ENCODE results near the gene ZBTB9.
"Not testable (repeated sequence)": the region's sequence is repeated elsewhere in the genome, so short reads cannot be mapped to it uniquely, and the experiment has no call there.

The ZBTB9 gene

DNA sequence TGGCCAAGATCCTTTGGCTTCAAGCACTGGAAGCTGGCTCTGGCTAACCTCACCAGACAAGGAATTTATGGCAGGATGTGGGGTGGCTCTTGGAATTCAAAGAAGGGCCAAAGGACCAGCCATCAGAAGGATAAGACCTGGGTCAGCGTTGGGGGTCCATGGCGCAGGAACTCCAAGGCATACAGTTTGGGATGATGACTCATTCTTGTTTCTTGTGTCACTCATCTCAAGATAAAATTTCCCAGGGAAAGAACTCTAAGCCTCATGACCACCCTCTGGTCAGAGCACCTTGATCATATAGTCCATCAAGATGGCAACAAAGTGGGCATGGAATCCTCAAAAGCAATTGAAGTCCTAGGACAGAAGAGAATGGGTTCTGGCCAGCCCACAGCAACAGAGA, 4.8 kb downstream of the ZBTB9 start:
- no peak for DNase-seq (ENCODE audit: low read depth in 2 of 2, low spot score in 1 of 2)

DNA sequence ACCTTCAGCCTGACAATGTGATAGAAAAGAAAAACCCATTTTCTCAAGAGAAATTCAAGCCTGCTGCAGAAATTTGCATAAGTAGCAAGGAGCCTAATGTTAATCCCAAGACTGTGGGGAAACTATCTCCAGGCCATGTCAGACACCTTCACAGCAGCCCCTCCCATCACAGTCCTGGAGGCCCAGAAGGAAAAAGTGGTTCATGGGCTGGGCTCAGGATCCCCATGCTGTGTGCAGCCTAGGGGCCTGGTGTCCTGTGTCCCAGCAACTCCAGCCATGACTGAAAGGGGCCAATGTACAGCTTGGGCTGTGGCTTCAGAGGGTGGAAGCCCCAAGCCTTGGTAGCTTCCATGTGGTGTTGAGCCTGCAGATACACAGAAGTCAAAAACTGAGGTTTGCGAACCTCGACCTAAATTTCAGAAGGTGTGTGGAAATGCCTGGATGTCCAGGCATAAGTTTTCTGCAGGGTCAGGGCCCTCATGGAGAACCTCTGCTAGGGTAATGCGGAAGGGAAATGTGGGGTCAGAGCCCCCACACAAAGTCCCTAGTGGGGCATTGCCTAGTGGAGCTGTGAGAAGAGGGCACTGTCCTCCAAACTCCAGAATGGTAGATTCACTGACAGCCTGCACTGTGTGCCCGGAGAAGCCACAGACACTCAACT, 11.8 kb downstream of the ZBTB9 start:
- DNase-seq (ENCODE audit: low read depth in 2 of 2, low spot score in 1 of 2): no peak

DNA sequence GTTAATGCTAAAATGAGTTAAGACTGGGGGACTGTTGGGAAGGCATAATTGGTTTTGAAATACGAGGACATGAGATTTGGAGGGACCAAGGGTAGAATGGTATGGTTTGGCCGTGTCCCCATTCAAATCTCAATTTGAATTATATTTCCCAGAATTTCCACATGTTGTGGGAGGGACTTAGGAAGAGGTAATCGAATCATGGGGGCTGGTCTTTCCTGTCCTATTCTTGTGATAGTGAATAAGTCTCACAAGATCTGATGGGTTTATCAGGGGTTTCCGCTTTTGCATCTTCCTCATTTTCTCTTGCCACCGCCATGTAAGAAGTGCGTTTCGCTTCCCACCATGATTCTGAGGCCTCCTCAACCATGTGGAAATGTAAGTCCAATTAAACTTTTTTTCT, 12.7 kb downstream of the ZBTB9 start:
- no peak for DNase-seq (ENCODE audit: low read depth in 2 of 2, low spot score in 1 of 2)

DNA sequence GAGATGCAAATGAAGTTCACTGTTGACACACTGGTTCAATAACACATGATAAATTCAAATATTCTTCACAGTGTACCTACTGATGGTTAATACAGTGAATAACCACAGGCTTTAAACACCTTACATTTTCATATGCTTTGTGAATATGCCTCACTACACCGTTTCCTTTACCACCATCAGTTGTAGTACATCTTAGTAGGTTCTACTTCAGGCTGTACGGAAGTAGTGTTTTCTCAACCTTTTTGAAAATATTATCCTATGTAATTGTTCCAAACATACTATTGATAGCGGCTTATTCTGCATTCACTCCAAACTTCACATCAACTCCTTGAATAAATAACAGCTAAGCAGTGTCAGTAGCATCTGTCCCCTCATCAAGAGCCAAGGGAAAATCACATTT, 15.3 kb downstream of the ZBTB9 start:
- no peak for DNase-seq (ENCODE audit: low read depth in 2 of 2, low spot score in 1 of 2)

DNA sequence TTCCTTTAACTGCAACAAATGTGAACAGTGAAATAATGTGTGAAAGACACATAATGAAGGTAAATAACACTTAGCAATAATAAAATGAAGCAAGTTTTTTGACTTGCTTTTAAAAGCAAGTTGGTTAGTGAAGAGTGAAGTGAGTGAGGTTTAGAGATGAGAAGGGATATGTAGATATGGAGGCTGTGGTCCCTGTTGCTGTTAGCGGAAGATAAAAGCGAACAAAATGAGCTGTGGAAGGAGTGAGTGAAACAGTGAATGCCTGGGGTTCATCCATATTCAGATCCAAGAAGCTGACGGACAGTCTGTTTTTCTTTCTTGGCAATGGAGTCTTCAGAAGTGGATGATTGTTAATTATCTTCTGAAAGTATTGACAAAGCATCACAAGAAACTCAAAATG, 23.5 kb downstream of the ZBTB9 start:
- no peak for DNase-seq (ENCODE audit: low read depth in 2 of 2, low spot score in 1 of 2)

DNA sequence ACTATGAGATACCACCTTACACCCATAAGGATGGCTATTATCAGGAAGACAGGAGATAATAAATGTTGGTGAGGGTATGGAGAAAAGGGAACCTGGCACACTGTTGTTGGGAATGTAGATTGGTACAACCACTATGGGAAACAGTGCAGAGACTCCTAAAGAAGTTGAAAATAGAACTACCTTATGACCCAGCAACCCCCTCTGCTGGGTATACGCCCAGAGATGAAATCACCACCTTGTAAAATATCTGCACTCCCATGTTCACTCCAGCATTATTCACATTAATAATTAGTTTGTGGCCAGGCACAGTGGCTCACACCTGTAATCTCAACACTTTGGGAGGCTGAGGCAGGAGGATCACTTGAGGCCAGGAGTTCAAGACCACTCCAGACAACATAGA, 26.8 kb downstream of the ZBTB9 start:
- no peak for DNase-seq (ENCODE audit: low read depth in 2 of 2, low spot score in 1 of 2)

DNA sequence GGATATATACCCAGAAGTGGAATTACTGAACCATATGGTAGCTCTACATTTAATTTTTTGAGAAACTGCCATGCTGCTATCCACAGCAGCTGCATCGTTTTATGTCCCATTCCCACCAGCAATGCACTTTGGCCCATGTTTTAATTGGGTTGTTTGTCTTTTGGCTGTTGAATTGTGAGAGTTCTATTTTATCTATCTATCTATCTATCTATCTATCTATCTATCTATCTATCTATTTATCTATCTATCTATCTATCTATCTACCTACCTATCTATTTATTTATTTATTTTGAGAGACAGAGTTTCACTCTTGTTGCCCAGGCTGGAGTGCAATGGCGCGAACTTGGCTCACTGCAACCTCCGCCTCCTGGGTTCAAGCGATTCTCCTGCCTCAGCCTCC, 28.2 kb downstream of the ZBTB9 start:
- DNase-seq (ENCODE audit: low read depth in 2 of 2, low spot score in 1 of 2): not testable (repeated sequence)

GRCh38 chr6:33483678-33484077, 29.3 kb downstream of the ZBTB9 start:
- DNase-seq (ENCODE audit: low read depth in 2 of 2, low spot score in 1 of 2): no peak

GRCh38 chr6:33484673-33485262, 30.4 kb downstream of the ZBTB9 start:
- not testable (repeated sequence) for DNase-seq (ENCODE audit: low read depth in 2 of 2, low spot score in 1 of 2)

DNA sequence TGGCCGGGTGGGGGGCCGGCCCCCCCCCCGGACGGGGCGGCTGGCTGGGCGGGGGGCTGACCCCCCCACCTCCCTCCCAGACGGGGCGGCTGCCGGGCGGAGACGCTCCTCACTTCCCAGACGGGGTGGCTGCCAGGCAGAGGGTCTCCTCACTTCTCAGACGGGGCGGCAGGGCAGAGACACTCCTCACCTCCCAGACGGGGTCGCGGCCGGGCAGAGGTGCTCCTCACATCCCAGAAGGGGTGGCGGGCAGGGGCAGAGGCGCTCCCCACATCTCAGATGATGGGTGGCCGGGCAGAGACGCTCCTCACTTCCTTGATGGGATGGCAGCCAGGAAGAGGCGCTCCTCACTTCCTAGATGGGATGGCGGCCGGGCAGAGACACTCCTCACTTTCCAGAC, 31.3 kb downstream of the ZBTB9 start:
- DNase-seq (ENCODE audit: low read depth in 2 of 2, low spot score in 1 of 2): not testable (repeated sequence)

DNA sequence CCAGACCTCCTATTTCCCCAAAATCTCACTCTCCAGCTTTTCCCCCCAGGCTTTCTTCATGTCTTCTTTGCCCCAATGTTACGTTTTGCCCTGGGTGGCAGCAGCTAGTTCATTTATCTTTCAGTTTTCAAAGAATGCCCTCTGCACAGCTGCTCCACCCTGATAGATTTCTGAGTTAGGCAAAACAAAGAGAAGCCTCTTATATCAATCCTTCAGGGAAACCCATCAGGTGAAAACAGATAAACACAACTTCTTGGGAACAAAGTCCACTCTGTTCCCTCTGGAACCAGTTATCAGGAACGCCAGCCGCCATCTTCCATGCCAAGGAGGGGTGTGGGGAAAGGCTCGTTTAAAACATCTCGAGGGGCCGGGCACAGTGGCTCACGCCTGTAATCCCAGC, 34.0 kb downstream of the ZBTB9 start:
- DNase-seq (ENCODE audit: low read depth in 2 of 2, low spot score in 1 of 2): no peak

DNA sequence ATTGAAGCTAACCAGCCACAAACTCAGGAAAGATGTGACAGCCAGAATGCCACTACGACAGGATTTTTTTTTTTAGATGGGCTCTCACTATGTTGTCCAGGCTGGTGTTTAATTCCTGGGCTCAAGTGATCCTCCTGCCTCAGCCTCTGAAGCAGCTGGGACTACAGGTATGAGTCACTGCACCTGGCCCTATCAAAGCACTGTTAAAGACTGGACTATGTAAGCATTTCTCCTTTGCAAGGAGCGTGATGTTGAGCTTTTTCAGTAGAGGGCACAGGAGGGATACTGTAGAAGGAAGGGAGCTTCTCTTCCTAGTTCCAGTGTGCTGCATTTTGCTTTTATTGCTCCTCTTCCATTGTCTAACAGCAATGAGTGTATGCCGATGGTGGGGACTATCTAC, 35.8 kb downstream of the ZBTB9 start:
- no peak for DNase-seq (ENCODE audit: low read depth in 2 of 2, low spot score in 1 of 2)

GRCh38 chr6:33490621-33491020, 36.2 kb downstream of the ZBTB9 start:
- DNase-seq (ENCODE audit: low read depth in 2 of 2, low spot score in 1 of 2): no peak

- DNase-seq (ENCODE audit: low read depth in 2 of 2, low spot score in 1 of 2): no peak
Observed at GRCh38 chr6:33492093-33492492, 37.7 kb downstream of the ZBTB9 start.

DNA sequence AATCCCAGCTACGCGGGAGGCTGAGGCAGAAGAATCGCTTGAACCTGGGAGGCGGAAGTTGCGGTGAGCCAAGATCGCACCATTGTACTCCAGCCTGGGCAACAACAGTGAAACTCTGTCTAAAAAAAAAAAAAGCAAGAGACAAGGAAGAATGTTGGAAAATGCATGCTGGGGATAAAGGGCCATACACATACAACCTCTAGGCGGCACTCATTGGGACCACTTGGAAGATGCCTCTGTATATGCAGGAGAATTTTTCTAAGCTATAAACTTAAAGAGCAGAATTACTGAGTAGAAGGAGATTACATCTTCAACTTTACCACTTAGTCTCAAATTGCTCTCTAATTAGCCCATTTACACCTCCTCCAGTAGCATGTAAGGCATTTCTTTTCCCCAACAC, 42.8 kb downstream of the ZBTB9 start:
- no peak for DNase-seq (ENCODE audit: low read depth in 2 of 2, low spot score in 1 of 2)

DNA sequence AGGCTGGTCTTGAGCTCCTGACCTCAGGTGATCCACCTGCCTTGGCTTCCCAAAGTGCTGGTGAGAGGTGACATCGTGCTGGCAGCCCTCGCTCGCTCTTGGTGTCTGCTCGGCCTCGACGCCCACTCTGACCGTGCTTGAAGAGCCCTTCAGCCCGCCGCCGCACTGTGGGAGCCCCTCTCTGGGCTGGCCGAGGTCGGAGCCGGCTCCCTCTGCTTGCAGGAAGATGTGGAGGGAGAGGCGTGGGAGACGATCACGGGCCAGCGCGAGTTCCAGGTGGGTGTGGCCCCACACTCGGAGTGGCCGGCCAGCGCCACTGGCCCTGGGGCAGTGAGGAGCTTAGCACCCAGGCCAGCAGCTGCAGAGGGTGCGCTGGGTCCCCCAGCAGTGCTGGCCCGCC, 48.1 kb downstream of the ZBTB9 start:
- no peak for DNase-seq (ENCODE audit: low read depth in 2 of 2, low spot score in 1 of 2)

DNA sequence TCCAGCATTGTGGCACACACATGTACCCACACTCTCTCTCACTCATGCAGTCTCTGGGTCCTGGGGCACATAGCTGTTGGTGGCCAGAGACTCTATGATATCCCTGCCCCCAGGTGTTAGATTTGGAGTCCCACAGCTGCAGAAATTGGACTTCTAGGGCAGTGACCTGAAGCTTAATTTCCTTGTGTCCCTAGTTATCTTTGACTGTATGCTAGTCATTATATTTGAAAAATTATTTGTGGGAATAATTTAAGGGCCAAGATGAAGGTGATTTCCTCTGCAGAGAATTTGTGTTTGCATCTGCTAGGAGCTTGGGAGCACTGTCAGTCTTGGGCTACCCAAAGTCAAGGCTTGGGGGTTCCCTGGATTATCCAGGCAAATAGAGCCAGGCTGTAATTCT, 50.1 kb downstream of the ZBTB9 start:
- no peak for DNase-seq (ENCODE audit: low read depth in 2 of 2, low spot score in 1 of 2)

- DNase-seq (ENCODE audit: low read depth in 2 of 2, low spot score in 1 of 2): no peak
Observed at GRCh38 chr6:33505548-33506370, 51.4 kb downstream of the ZBTB9 start.

All from stimulated activated CD8-positive, alpha-beta memory T cell treated with anti-CD3 and anti-CD28 coated beads, Interleukin-4, amount 100 ng/mL, for 1 hour (primary cell).